ENCODE data around the gene ATP11A. TPM values are rescaled to one million over a fixed set of nuclear protein-coding genes. Genes with fewer than 3 reads are reported as not detected.

The ATP11A gene
- total RNA-seq, 1 donor from 2014 or later = 114 TPM

GRCh38 chr13:112647256-112647655 lies 42.6 kb upstream of the ATP11A start:
- no peak for DNase-seq (ENCODE audit: low spot score in 2 of 2, unreplicated experiment in 2 of 2)
- peaks cover 20% of the 10 kb centered on the region for H3K4me1 Mint-ChIP-seq
- no peaks in the 10 kb centered on the region for H3K36me3 Mint-ChIP-seq
- no peak for TF ChIP-seq CTCF (IDR thresholded peaks at IDR 0.05; ENCODE audit: unreplicated experiment)
- no peaks in the 10 kb centered on the region for H3K9me3 Mint-ChIP-seq
- no peaks in the 10 kb centered on the region for H3K27me3 Mint-ChIP-seq (ENCODE audit: low read depth)
- H3K27ac Mint-ChIP-seq = no peak overlapping the region
- no peak overlapping the region for H3K4me3 Mint-ChIP-seq

GRCh38 chr13:112648101-112648500 lies 41.7 kb upstream of the ATP11A start:
- TF ChIP-seq CTCF (IDR thresholded peaks at IDR 0.05; ENCODE audit: unreplicated experiment) = no peak
- Mint-ChIP-seq H3K36me3 (no peaks in the 10 kb centered on the region), H3K4me3 (no peak overlapping the region), H3K27ac (no peak overlapping the region), H3K27me3 (ENCODE audit: low read depth) (no peaks in the 10 kb centered on the region), H3K4me1 (peaks cover 28% of the 10 kb centered on the region), H3K9me3 (no peaks in the 10 kb centered on the region)
- no peak for DNase-seq (ENCODE audit: low spot score in 2 of 2, unreplicated experiment in 2 of 2)

- H3K36me3 Mint-ChIP-seq = no peaks in the 10 kb centered on the region
- no peak for DNase-seq (ENCODE audit: low spot score in 2 of 2, unreplicated experiment in 2 of 2)
- no peaks in the 10 kb centered on the region for H3K9me3 Mint-ChIP-seq
- peaks cover 29% of the 10 kb centered on the region for H3K4me1 Mint-ChIP-seq
- no peaks in the 10 kb centered on the region for H3K27me3 Mint-ChIP-seq (ENCODE audit: low read depth)
- H3K4me3 Mint-ChIP-seq = no peak overlapping the region
- no peak overlapping the region for H3K27ac Mint-ChIP-seq
- TF ChIP-seq CTCF (IDR thresholded peaks at IDR 0.05; ENCODE audit: unreplicated experiment) = no peak
Observed at GRCh38 chr13:112648966-112649690, 40.7 kb upstream of the ATP11A start.

DNA sequence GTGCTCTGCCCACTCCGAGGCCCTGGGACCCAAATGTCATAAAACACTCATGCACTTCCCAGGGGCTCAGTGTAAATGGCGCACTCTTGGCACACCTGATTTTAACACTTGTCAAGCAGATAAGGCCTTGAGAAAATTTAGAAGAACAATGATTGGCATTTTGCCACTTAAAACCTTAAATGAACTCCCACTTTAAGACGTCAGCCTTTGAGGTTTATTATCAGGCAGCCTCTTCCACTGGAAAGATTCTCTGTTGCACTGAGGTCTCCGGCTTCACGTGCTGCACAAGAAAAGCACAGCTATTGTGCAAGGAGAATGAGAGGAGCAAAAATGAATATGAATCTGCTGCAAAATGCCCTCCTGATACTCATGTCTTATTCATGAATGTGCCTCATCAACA lies 38.5 kb upstream of the ATP11A start:
- no peak for DNase-seq (ENCODE audit: low spot score in 2 of 2, unreplicated experiment in 2 of 2)
- H3K27ac Mint-ChIP-seq = no peak overlapping the region
- H3K9me3 Mint-ChIP-seq = no peaks in the 10 kb centered on the region
- H3K4me3 Mint-ChIP-seq = no peak overlapping the region
- H3K4me1 Mint-ChIP-seq = peaks cover 32% of the 10 kb centered on the region
- H3K27me3 Mint-ChIP-seq (ENCODE audit: low read depth) = no peaks in the 10 kb centered on the region
- H3K36me3 Mint-ChIP-seq = no peaks in the 10 kb centered on the region
- TF ChIP-seq CTCF (IDR thresholded peaks at IDR 0.05; ENCODE audit: unreplicated experiment) = no peak

DNA sequence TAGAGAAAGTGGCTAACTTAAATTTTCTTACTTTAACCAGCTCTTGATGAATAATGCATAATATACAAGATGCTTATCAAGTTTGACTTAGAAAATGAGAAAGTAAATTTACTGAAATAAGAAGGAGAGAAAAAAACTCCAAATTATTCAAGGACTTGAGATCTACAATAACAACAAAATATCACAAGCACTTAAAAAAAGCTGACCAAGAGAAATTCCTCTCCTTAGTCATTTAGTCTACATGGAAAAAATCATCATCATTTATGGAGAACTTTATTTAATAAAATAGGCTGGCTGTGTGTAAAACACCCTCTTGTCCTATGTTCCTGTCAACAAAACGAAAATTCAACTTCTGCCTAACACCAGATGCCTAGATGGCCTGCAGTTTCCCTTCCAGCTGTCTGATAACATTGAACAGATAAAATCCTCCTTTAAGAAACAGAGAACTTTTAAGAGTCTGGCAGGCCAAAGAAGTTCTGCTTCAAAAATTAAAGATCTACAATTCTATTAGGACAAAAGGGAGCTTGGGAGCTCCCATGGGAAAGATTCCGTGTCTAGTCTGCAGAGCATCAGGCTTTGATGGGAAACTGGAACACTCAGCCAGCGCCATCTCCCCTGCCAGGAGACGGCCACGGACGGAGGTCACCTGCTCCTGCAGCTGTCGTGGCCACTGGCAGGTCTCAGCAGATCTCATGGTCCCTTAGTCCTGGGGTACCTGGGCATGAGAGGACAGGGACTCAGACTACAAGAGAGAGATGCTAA lies 37.9 kb upstream of the ATP11A start:
- Mint-ChIP-seq H3K36me3 (no peaks in the 10 kb centered on the region), H3K27ac (peak overlapping the region; percentile 87), H3K4me1 (peaks cover 32% of the 10 kb centered on the region), H3K27me3 (ENCODE audit: low read depth) (no peaks in the 10 kb centered on the region), H3K9me3 (no peaks in the 10 kb centered on the region), H3K4me3 (no peak overlapping the region)
- no peak for TF ChIP-seq CTCF (IDR thresholded peaks at IDR 0.05; ENCODE audit: unreplicated experiment)
- no peak for DNase-seq (ENCODE audit: low spot score in 2 of 2, unreplicated experiment in 2 of 2)
